Measurements from ENCODE around the gene SESTD1. TPM values are rescaled to one million over a fixed set of nuclear protein-coding genes. Genes with fewer than 3 reads are reported as not detected.

The SESTD1 gene
- polyA plus RNA-seq, 2 of the 4 experiments (the other 2 are of a cell fraction) = 12.6 to 26.0 TPM

DNA sequence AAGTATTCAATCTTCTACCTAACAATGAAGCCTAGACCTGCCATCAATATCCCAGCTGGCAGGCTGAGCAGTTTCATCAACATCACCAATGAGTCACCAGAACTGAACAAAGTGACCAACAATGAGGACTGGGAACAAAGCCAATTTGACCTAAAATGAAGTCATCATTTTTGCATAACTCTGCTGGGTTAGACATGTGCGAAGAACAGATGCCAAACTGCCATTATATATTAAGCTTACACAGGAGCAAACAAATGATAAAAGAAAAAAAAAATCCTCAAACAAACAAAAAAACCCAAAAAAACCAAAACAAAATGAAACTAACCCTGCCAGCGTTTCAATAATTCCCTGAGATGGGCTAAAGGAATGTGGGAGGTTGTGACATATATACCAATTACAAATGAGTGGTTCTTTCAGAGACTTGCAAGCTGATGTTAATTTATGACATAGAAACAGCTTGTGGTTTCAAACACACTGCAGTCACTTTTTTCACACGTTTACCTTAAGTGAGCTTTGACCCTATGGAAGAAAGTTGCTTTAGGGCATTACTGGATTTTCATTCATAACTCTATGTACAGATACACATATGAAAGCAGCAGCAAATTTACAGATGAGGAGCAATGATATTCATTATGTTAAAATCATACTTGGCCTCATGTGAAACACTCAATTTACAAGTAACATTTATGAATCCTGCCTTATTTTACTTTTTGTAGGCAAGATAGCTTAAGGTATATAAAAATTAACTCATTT, 157.8 kb downstream of the SESTD1 start (continued):
- no peak for TF ChIP-seq RNF2 (IDR thresholded peaks at IDR 0.05; ENCODE audit: borderline replicate concordance, low read depth)
- TF ChIP-seq TFCP2L1 (CRISPR knock-in tag; IDR thresholded peaks at IDR 0.05) = no peak
- TF ChIP-seq GATA3 (IDR thresholded peaks at IDR 0.05; ENCODE audit: borderline replicate concordance) = peak; percentile 17; the same call in 1 of the 2 replicates
- no peak for TF ChIP-seq SREBF2 (IDR thresholded peaks at IDR 0.05)
- TF ChIP-seq FOXS1 (CRISPR knock-in tag; IDR thresholded peaks at IDR 0.05) = no peak
- no peak for TF ChIP-seq KDM1A (IDR thresholded peaks at IDR 0.05; ENCODE audit: low read depth)
- no peak for TF ChIP-seq CBX2 (IDR thresholded peaks at IDR 0.05; ENCODE audit: borderline replicate concordance, low read depth)
- TF ChIP-seq RCOR1 (IDR thresholded peaks at IDR 0.05; ENCODE audit: low read depth, low read length) = no peak
- no peak for TF ChIP-seq BHLHE40 (IDR thresholded peaks at IDR 0.05; ENCODE audit: low read depth, low read length)
- no peak for TF ChIP-seq HOXB13 (CRISPR knock-in tag; IDR thresholded peaks at IDR 0.05; ENCODE audit: low read depth)
- TF ChIP-seq HEYL (CRISPR knock-in tag; IDR thresholded peaks at IDR 0.05) = no peak
- no peak for TF ChIP-seq TP53 (CRISPR knock-in tag; IDR thresholded peaks at IDR 0.05)
- TF ChIP-seq, protein P1, sequence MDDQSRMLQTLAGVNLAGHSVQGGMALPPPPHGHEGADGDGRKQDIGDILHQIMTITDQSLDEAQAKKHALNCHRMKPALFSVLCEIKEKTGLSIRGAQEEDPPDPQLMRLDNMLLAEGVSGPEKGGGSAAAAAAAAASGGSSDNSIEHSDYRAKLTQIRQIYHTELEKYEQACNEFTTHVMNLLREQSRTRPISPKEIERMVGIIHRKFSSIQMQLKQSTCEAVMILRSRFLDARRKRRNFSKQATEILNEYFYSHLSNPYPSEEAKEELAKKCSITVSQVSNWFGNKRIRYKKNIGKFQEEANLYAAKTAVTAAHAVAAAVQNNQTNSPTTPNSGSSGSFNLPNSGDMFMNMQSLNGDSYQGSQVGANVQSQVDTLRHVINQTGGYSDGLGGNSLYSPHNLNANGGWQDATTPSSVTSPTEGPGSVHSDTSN (IDR thresholded peaks at IDR 0.05) = no peak
- TF ChIP-seq, protein P2, sequence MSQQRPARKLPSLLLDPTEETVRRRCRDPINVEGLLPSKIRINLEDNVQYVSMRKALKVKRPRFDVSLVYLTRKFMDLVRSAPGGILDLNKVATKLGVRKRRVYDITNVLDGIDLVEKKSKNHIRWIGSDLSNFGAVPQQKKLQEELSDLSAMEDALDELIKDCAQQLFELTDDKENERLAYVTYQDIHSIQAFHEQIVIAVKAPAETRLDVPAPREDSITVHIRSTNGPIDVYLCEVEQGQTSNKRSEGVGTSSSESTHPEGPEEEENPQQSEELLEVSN (IDR thresholded peaks at IDR 0.05; ENCODE audit: borderline replicate concordance, low read depth) = no peak
- TF ChIP-seq, protein P3, sequence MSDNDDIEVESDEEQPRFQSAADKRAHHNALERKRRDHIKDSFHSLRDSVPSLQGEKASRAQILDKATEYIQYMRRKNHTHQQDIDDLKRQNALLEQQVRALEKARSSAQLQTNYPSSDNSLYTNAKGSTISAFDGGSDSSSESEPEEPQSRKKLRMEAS (IDR thresholded peaks at IDR 0.05) = 0 out of 2 replicates have a peak, but pooled peaks have one; percentile 40
- TF ChIP-seq, protein P4, sequence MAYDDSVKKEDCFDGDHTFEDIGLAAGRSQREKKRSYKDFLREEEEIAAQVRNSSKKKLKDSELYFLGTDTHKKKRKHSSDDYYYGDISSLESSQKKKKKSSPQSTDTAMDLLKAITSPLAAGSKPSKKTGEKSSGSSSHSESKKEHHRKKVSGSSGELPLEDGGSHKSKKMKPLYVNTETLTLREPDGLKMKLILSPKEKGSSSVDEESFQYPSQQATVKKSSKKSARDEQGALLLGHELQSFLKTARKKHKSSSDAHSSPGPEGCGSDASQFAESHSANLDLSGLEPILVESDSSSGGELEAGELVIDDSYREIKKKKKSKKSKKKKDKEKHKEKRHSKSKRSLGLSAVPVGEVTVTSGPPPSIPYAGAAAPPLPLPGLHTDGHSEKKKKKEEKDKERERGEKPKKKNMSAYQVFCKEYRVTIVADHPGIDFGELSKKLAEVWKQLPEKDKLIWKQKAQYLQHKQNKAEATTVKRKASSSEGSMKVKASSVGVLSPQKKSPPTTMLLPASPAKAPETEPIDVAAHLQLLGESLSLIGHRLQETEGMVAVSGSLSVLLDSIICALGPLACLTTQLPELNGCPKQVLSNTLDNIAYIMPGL (CRISPR knock-in tag; IDR thresholded peaks at IDR 0.05; ENCODE audit: borderline replicate concordance) = no peak
- TF ChIP-seq CEBPB (IDR thresholded peaks at IDR 0.05) = peak; percentile 55 to 72
- TF ChIP-seq EHMT2 (IDR thresholded peaks at IDR 0.05; ENCODE audit: low read depth) = no peak
- TF ChIP-seq, protein P5, sequence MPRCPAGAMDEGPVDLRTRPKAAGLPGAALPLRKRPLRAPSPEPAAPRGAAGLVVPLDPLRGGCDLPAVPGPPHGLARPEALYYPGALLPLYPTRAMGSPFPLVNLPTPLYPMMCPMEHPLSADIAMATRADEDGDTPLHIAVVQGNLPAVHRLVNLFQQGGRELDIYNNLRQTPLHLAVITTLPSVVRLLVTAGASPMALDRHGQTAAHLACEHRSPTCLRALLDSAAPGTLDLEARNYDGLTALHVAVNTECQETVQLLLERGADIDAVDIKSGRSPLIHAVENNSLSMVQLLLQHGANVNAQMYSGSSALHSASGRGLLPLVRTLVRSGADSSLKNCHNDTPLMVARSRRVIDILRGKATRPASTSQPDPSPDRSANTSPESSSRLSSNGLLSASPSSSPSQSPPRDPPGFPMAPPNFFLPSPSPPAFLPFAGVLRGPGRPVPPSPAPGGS (IDR thresholded peaks at IDR 0.05) = no peak; the same call in 2 of the 3 replicates
- no peak for TF ChIP-seq ZNF302 (CRISPR knock-in tag; IDR thresholded peaks at IDR 0.05)
- peak; percentile 84 for TF ChIP-seq JUNB (IDR thresholded peaks at IDR 0.05)
- TF ChIP-seq ZSCAN20 (CRISPR knock-in tag; IDR thresholded peaks at IDR 0.05) = no peak
- no peak for TF ChIP-seq MAZ (IDR thresholded peaks at IDR 0.05; ENCODE audit: borderline replicate concordance, low read depth, low read length)
- no peak for TF ChIP-seq KDM5A (IDR thresholded peaks at IDR 0.05)
- TF ChIP-seq EHF (CRISPR knock-in tag; IDR thresholded peaks at IDR 0.05) = no peak
- TF ChIP-seq ESRRA (IDR thresholded peaks at IDR 0.05; ENCODE audit: borderline replicate concordance, low read length) = no peak
- no peak for TF ChIP-seq RARB (CRISPR knock-in tag; IDR thresholded peaks at IDR 0.05)
- TF ChIP-seq, protein P6, sequence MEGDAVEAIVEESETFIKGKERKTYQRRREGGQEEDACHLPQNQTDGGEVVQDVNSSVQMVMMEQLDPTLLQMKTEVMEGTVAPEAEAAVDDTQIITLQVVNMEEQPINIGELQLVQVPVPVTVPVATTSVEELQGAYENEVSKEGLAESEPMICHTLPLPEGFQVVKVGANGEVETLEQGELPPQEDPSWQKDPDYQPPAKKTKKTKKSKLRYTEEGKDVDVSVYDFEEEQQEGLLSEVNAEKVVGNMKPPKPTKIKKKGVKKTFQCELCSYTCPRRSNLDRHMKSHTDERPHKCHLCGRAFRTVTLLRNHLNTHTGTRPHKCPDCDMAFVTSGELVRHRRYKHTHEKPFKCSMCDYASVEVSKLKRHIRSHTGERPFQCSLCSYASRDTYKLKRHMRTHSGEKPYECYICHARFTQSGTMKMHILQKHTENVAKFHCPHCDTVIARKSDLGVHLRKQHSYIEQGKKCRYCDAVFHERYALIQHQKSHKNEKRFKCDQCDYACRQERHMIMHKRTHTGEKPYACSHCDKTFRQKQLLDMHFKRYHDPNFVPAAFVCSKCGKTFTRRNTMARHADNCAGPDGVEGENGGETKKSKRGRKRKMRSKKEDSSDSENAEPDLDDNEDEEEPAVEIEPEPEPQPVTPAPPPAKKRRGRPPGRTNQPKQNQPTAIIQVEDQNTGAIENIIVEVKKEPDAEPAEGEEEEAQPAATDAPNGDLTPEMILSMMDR (IDR thresholded peaks at IDR 0.05) = no peak
- no peak for TF ChIP-seq CBX8 (IDR thresholded peaks at IDR 0.05)
- peak in 1 of 2 experiments; percentile 22; a peak in 2 of 5 replicates for TF ChIP-seq EP300 (IDR thresholded peaks at IDR 0.05)
- TF ChIP-seq, protein P7, sequence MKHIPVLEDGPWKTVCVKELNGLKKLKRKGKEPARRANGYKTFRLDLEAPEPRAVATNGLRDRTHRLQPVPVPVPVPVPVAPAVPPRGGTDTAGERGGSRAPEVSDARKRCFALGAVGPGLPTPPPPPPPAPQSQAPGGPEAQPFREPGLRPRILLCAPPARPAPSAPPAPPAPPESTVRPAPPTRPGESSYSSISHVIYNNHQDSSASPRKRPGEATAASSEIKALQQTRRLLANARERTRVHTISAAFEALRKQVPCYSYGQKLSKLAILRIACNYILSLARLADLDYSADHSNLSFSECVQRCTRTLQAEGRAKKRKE (CRISPR knock-in tag; IDR thresholded peaks at IDR 0.05; ENCODE audit: low read depth) = no peak
- no peak for TF ChIP-seq POLR2AphosphoS2 (conservative IDR thresholded peaks at IDR 0.05; ENCODE audit: low read length)
- no peak for TF ChIP-seq ZFP36 (IDR thresholded peaks at IDR 0.05; ENCODE audit: borderline replicate concordance, partially characterized antibody)
- TF ChIP-seq NR3C1 (IDR thresholded peaks at IDR 0.05) = no peak
- no peak; a peak in 1 of 5 replicates for TF ChIP-seq RAD21 (conservative IDR thresholded peaks at IDR 0.05 in 1 of 2, IDR thresholded peaks at IDR 0.05 in 1 of 2)
